ENCODE measurements around the gene JAGN1. TPM values are rescaled to one million over a fixed set of nuclear protein-coding genes. Genes with fewer than 3 reads are reported as not detected.

JAGN1 gene
- total RNA-seq, 8 experiments from 2014 or later = 14.2 to 31.7 (median 25.2) TPM

DNA sequence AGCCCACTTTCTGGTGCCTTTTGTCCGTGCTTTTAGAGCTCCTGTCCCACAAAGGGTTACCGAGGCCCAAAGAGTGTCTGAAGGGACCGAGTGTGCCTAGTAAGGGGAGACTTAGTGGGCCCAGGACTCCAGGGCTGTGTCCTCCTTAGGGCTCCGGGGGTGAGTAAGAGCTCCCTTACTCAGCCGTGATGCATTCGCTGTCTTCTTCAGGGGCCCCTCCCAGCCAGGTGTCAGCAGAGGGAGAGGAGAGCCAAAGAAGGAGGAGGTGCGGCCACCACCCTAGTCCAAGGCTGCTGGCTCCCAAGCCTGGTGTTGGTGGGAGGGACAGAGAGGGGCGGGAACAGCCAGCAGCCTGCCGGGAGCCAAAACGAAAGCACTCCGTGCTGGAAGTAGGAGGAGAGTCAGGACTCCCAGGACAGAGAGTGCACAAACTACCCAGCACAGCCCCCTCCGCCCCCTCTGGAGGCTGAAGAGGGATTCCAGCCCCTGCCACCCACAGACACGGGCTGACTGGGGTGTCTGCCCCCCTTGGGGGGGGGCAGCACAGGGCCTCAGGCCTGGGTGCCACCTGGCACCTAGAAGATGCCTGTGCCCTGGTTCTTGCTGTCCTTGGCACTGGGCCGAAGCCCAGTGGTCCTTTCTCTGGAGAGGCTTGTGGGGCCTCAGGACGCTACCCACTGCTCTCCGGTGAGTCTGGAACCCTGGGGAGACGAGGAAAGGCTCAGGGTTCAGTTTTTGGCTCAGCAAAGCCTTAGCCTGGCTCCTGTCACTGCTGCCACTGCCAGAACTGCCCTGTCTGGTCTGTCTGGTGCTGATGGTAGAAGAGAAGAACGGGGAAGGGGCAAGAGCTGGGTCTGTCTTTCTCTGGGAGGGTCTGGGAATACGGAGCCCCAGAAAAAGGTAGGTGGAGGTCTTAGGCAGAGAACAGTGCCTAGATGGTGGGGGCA lies 26.6 kb downstream of the JAGN1 start, which contains the start of gene IL17RC:
Gene IL17RC (plus strand): TSS at position 365 of the 947 bp plus-strand sequence. CDS start 218 bp downstream, at position 583.
- peak within 1 kb of the TSS in 1 of 2 donors; percentile 74 for H3K27ac ChIP-seq
- H3K4me3 ChIP-seq = peak within 1 kb of the TSS in 4 of 5 donors; percentile 29 to 37 (median 32)
- peak; percentile 44 to 84 (median 58) for ATAC-seq (replicated peaks in 6 of 8)
- in situ Hi-C loops (cut with MboI; ENCODE audit: low pct_unique_long_range_greater_than_20kb in 2 of 9, low sequenced_read_pairs in 9 of 9, unreplicated experiment in 9 of 9) = no loop called here
- peaks cover 15 to 27% of the 10 kb centered on the region in 2 donors for H3K4me1 ChIP-seq (replicated peaks in 1 of 2)
- 0 to 95% (median 38%) methylated on average over 1 to 4 of the region's 19 CpGs; no CpG with 5 or more reads in 2 of the 10 experiments for WGBS, 10 experiments

DNA sequence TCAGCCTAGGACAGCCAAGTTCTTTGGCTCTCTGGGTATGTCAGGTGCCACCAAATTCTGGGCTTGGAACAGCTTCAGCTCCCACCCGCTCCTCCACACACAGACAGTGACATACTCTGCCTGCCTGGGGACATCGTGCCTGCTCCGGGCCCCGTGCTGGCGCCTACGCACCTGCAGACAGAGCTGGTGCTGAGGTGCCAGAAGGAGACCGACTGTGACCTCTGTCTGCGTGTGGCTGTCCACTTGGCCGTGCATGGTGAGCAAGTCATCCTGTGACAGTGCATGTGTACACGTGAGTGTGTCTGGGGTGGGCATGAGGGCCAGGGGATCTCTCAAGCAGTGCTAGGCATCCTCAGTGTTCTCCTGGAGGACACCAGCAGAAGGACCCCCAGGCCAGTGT lies 27.4 kb downstream of the JAGN1 start:
- in situ Hi-C loops (cut with MboI; ENCODE audit: low pct_unique_long_range_greater_than_20kb in 2 of 9, low sequenced_read_pairs in 9 of 9, unreplicated experiment in 9 of 9) = no loop called here
- ATAC-seq (replicated peaks in 6 of 8) = no peak
- WGBS, 10 experiments = 93 to 100% (median 100%) methylated on average over 1 to 5 of the region's 10 CpGs; no CpG with 5 or more reads in 5 of the 10 experiments
- peaks cover 15 to 27% of the 10 kb centered on the region in 2 donors for H3K4me1 ChIP-seq (replicated peaks in 1 of 2)
- no peak overlapping the region for H3K27ac ChIP-seq
- H3K4me3 ChIP-seq = no peak overlapping the region

DNA sequence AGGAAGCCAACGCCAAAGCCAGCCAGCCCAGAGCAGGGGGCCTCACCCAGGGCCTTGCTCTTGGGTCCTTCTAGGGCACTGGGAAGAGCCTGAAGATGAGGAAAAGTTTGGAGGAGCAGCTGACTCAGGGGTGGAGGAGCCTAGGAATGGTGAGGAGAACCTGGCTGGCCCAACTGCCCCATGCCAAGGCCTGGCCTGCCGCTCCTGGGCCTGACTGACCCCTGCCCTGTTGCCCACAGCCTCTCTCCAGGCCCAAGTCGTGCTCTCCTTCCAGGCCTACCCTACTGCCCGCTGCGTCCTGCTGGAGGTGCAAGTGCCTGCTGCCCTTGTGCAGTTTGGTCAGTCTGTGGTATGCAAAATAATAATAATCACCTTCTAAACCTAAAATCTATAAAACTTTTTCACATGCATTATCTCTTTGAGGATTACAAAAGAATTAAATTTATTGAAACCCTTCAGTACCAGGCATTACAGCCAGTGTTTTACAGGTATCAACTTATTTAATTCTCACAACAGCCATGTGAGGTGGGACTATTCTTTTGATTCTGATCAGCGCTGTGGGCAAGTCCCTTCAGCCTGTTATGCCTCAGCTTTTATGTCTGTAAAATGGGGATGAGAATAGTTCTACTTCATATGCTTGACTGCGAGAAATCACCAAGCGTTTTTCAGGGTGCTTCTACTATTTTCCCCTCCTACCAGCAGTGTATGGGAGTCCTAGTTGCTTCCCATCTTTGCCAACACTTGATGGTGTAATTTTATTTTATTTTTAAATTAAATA lies 28.0 kb downstream of the JAGN1 start:
- in situ Hi-C loops (cut with MboI; ENCODE audit: low pct_unique_long_range_greater_than_20kb in 2 of 9, low sequenced_read_pairs in 9 of 9, unreplicated experiment in 9 of 9) = no loop called here
- ATAC-seq (replicated peaks in 6 of 8) = no peak
- H3K4me1 ChIP-seq (replicated peaks in 1 of 2) = peaks cover 15 to 27% of the 10 kb centered on the region in 2 donors
- no peak overlapping the region for H3K4me3 ChIP-seq
- no peak overlapping the region for H3K27ac ChIP-seq
- WGBS, 10 experiments = 71 to 100% (median 92%) methylated on average over 1 to 6 of the region's 8 CpGs

DNA sequence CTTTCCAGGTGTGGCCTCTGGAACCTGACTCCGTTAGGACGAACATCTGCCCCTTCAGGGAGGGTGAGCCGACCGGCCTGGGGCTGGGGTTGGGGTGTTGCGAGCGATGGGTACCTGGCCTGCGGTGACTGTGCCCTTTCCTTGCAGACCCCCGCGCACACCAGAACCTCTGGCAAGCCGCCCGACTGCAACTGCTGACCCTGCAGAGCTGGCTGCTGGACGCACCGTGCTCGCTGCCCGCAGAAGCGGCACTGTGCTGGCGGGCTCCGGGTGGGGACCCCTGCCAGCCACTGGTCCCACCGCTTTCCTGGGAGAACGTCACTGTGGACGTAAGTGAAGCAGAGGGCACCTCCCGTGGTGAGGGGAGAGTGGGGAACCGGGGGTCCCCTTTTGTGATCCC lies 37.7 kb downstream of the JAGN1 start:
- Histone ChIP-seq H3K4me3 (no peak overlapping the region), H3K27ac (no peak overlapping the region), H3K4me1 (replicated peaks in 1 of 2) (no peaks in the 10 kb centered on the region)
- no peak for ATAC-seq (replicated peaks in 6 of 8)
- in situ Hi-C loops (cut with MboI; ENCODE audit: low pct_unique_long_range_greater_than_20kb in 2 of 9, low sequenced_read_pairs in 9 of 9, unreplicated experiment in 9 of 9) = no loop called here
- WGBS, 10 experiments = 95 to 100% (median 97%) methylated on average over 1 to 13 of the region's 23 CpGs; no CpG with 5 or more reads in 5 of the 10 experiments

DNA sequence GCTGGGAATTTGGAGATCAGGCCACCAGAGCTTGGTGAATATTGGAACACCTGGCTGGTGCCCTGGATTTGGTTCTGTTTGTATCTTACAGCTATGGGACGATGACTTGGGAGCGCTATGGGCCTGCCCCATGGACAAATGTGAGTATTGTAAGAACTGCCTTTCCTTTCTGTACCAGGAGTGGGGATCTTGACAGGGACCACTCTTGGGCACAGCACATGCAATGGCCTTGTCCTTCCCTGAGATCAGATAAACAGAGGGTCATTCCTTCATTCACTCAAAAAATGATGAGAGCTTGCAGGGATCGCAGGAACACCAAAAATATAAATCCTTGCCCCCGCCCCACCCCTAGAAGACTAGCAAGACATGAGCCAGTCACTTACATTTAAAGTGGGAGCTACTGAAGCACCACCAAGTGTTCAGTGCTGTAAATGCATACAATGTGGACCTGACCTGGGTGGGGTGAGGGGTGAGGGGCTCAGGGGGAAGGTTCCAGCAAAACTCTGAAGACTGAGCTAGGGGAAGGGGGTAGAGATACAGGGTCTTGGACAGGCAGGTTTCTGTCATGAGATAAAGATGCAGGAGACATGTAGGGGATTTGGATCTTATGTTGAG lies 40.5 kb downstream of the JAGN1 start:
- Histone ChIP-seq H3K27ac (no peak overlapping the region), H3K4me3 (no peak overlapping the region), H3K4me1 (replicated peaks in 1 of 2) (peaks cover 7 to 8% of the 10 kb centered on the region in 2 donors)
- ATAC-seq (replicated peaks in 6 of 8) = no peak
- 94 to 100% (median 100%) methylated on average over 1 to 3 of the region's 4 CpGs; no CpG with 5 or more reads in 4 of the 10 experiments for WGBS, 10 experiments
- in situ Hi-C loops (cut with MboI; ENCODE audit: low pct_unique_long_range_greater_than_20kb in 2 of 9, low sequenced_read_pairs in 9 of 9, unreplicated experiment in 9 of 9) = no loop called here

DNA sequence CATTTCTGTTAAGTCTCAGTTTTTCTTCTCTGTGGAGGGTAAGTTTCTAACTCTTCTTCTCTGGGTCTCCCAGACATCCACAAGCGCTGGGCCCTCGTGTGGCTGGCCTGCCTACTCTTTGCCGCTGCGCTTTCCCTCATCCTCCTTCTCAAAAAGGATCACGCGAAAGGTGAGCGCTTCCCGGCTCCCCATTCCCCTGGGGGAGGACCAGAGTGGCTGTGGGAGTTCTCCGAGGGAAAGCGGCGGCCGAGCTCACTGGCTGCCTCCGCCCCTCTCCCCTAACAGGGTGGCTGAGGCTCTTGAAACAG lies 42.1 kb downstream of the JAGN1 start:
- no peak for ATAC-seq (replicated peaks in 6 of 8)
- Histone ChIP-seq H3K27ac (peak overlapping the region; percentile 63 to 86), H3K4me1 (replicated peaks in 1 of 2) (peaks cover 7 to 8% of the 10 kb centered on the region in 2 donors), H3K4me3 (peak overlapping the region; percentile 58 to 78 (median 63))
- WGBS, 10 experiments = 0 to 27% (median 7%) methylated on average over 1 to 7 of the region's 13 CpGs; no CpG with 5 or more reads in 3 of the 10 experiments
- in situ Hi-C loops (cut with MboI; ENCODE audit: low pct_unique_long_range_greater_than_20kb in 2 of 9, low sequenced_read_pairs in 9 of 9, unreplicated experiment in 9 of 9) = no loop called here

DNA sequence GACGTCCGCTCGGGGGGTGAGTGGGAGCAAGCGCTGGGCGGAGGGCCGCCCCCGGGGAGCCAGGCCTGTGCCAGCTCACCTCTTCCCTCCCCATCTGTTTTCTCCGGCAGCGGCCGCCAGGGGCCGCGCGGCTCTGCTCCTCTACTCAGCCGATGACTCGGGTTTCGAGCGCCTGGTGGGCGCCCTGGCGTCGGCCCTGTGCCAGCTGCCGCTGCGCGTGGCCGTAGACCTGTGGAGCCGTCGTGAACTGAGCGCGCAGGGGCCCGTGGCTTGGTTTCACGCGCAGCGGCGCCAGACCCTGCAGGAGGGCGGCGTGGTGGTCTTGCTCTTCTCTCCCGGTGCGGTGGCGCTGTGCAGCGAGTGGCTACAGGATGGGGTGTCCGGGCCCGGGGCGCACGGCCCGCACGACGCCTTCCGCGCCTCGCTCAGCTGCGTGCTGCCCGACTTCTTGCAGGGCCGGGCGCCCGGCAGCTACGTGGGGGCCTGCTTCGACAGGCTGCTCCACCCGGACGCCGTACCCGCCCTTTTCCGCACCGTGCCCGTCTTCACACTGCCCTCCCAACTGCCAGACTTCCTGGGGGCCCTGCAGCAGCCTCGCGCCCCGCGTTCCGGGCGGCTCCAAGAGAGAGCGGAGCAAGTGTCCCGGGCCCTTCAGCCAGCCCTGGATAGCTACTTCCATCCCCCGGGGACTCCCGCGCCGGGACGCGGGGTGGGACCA lies 42.6 kb downstream of the JAGN1 start:
- peak overlapping the region; percentile 63 to 86 for H3K27ac ChIP-seq
- peak; percentile 61 to 72 (median 68) for ATAC-seq (replicated peaks in 6 of 8)
- in situ Hi-C loops (cut with MboI; ENCODE audit: low pct_unique_long_range_greater_than_20kb in 2 of 9, low sequenced_read_pairs in 9 of 9, unreplicated experiment in 9 of 9) = no loop called here

DNA sequence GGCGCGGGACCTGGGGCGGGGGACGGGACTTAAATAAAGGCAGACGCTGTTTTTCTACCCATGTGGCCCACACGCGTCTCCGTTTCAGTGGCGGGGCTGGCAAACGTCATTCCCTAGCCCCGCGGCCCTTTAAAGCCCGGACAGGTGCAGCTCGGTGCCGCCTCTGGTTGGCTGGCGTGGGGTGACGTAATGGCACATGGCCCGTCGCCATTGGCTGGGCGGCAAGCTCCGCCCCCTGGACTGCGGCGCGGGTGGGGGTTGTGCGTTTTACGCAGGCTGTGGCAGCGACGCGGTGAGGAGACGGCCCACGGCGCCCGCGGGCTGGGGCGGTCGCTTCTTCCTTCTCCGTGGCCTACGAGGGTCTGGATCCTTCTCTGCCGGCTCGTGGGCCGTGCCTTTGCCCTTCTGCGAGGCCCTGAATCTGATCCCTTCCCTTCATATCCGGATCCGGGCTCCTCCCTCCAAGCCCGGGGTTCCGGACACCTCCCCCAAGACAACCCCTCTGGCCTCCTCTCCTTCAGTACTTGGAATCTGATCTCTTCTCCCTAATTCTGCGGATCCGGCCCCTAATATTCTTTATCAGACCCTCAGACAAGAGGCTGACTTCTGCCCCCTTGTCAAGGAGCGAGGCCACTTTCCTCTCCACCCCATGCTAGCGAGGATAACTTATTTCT lies 43.3 kb downstream of the JAGN1 start, which contains the start of gene CRELD1:
Gene CRELD1 (plus strand): TSS at position 274 of the 674 bp plus-strand sequence. CDS start 605 bp downstream, outside the sequence.
- Histone ChIP-seq H3K4me1 (replicated peaks in 1 of 2) (peaks cover 7 to 8% of the 10 kb centered on the region in 2 donors), H3K4me3 (peak within 1 kb of the TSS; percentile 58 to 78 (median 63)), H3K27ac (peak within 1 kb of the TSS; percentile 78 to 86)
- WGBS, 10 experiments = 0 to 20% (median 0%) methylated on average over 1 to 6 of the region's 50 CpGs; no CpG with 5 or more reads in 5 of the 10 experiments
- peak; percentile 80 to 90 (median 87) for ATAC-seq (replicated peaks in 6 of 8)
- in situ Hi-C loops (cut with MboI; ENCODE audit: low pct_unique_long_range_greater_than_20kb in 2 of 9, low sequenced_read_pairs in 9 of 9, unreplicated experiment in 9 of 9) = no loop called here

More for the DNA sequence above, 42.6 kb downstream of the JAGN1 start:
- WGBS, 10 experiments = 1 to 20% (median 3%) methylated on average over 1 to 39 of the region's 77 CpGs; no CpG with 5 or more reads in 6 of the 10 experiments
- H3K4me3 ChIP-seq = peak overlapping the region; percentile 58 to 78 (median 63)
- peaks cover 7 to 8% of the 10 kb centered on the region in 2 donors for H3K4me1 ChIP-seq (replicated peaks in 1 of 2)

DNA sequence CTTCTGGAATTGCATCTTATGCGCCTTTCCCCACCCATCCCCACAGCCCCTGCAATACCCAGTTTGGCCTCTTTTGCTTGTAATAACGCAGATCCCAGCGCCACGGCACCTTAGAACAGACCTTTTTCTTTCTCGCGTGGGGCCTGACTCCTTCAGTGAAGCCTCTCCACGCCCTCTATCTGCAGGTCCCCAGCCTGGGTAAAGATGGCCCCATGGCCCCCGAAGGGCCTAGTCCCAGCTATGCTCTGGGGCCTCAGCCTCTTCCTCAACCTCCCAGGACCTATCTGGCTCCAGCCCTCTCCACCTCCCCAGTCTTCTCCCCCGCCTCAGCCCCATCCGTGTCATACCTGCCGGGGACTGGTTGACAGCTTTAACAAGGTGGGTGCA lies 43.8 kb downstream of the JAGN1 start:
- Histone ChIP-seq H3K27ac (peak overlapping the region; percentile 78 to 86), H3K4me1 (replicated peaks in 1 of 2) (peaks cover 7 to 8% of the 10 kb centered on the region in 2 donors)
- WGBS, 10 experiments = 0 to 20% (median 13%) methylated on average over 1 to 6 of the region's 11 CpGs; no CpG with 5 or more reads in 7 of the 10 experiments

DNA sequence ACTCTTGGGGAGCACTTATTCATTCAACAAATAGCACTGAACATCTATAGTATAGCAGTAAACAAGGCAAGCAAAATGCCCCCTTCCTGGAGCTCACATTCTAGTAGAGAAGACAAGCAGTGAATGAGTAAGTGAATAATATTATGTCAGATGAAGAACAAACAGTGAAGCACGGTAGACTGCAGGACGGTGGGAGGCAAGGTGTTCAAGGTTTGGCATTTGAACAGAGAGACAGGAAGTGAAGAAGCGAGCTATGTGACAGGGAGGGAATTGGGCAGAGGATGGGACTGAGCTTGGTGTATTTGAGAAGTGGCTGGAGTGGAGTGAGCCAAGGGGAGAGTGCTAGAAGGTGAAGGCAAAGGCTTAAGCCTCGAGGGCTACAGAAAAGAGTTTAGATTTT lies 44.6 kb downstream of the JAGN1 start:
- Histone ChIP-seq H3K27ac (no peak overlapping the region), H3K4me1 (replicated peaks in 1 of 2) (peaks cover 7 to 8% of the 10 kb centered on the region in 2 donors), H3K4me3 (peak overlapping the region in 2 of 5 donors; percentile 58 to 63)
- 67 to 100% (median 77%) methylated on average over 1 to 4 of the region's 4 CpGs; no CpG with 5 or more reads in 2 of the 10 experiments for WGBS, 10 experiments
- ATAC-seq (replicated peaks in 6 of 8) = no peak
- in situ Hi-C loops (cut with MboI; ENCODE audit: low pct_unique_long_range_greater_than_20kb in 2 of 9, low sequenced_read_pairs in 9 of 9, unreplicated experiment in 9 of 9) = no loop called here

More for the DNA sequence above, 43.8 kb downstream of the JAGN1 start:
- in situ Hi-C loops (cut with MboI; ENCODE audit: low pct_unique_long_range_greater_than_20kb in 2 of 9, low sequenced_read_pairs in 9 of 9, unreplicated experiment in 9 of 9) = no loop called here
- peak in 3 of 8 experiments; percentile 10 to 24 (median 15) for ATAC-seq (replicated peaks in 6 of 8)
- peak overlapping the region; percentile 58 to 78 (median 63) for H3K4me3 ChIP-seq

DNA sequence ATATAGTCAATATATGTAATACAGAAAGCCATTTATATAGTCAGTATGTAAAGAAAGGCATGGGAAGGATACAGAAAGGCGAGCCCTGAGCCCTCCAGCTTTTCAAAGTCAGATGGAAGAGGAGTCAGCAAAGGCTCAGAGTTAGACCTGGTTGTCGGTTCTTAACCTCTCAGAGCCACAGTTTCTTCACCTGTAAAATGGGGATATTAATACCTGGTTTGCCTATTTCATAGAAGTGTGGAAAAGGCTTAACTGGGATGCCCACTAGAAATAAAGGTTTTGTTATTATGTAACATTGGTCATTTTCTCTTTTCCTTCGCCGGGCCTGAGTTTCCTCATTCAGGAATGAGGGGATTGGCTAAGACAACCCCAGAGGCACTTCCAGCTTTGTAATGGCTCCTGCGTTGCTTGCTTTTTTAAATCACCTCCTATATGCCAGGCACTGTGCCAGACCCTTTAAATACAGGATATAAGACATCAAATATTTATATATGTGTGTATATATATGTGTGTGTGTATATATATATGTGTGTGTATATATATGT lies 45.6 kb downstream of the JAGN1 start:
- H3K27ac ChIP-seq = no peak overlapping the region
- in situ Hi-C loops (cut with MboI; ENCODE audit: low pct_unique_long_range_greater_than_20kb in 2 of 9, low sequenced_read_pairs in 9 of 9, unreplicated experiment in 9 of 9) = no loop called here
- no peak overlapping the region for H3K4me3 ChIP-seq
- peaks cover 7 to 8% of the 10 kb centered on the region in 2 donors for H3K4me1 ChIP-seq (replicated peaks in 1 of 2)
- ATAC-seq (replicated peaks in 6 of 8) = no peak
- WGBS, 10 experiments = 33 to 100% (median 100%) methylated on average over 1 to 5 of the region's 5 CpGs

Measured in motor neuron (in vitro differentiated cells).